GM18502 (cell line): ENCODE results near the gene RASSF7.
A peak's percentile ranks its signal among the peaks of the same experiment; 100 is the strongest.
"Not testable (repeated sequence)": the region's sequence is repeated elsewhere in the genome, so short reads cannot be mapped to it uniquely, and the experiment has no call there.

ENCODE experiments used
- ATAC-seq: cut with Tn5 transposase; IDR thresholded peaks from one replicate; pipeline ENCODE4 v1.9.1; 2021; ENCODE audit warnings: mild to moderate bottlenecking; ENCODE audit not compliant: unreplicated experiment, poor library complexity

Gene RASSF7

DNA sequence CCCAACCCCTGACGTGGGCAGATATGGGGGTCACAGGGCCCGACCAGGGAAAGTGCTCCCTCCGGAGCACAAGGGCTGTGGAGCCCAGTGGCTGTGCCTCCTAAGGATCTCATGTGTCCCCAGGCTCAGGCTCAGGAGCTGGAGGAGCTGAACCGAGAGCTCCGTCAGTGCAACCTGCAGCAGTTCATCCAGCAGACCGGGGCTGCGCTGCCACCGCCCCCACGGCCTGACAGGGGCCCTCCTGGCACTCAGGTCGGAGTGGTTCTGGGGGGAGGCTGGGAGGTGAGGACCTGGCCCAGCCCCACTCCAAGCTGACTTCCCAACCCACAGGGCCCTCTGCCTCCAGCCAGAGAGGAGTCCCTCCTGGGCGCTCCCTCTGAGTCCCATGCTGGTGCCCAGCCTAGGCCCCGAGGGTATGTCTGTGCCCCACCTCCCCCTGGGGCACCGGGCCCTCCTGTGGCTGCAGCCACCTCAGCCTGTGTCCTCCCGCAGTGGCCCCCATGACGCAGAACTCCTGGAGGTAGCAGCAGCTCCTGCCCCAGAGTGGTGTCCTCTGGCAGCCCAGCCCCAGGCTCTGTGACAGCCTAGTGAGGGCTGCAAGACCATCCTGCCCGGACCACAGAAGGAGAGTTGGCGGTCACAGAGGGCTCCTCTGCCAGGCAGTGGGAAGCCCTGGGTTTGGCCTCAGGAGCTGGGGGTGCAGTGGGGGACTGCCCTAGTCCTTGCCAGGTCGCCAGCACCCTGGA lies 2.5 kb downstream of the RASSF7 start:
- no peak for ATAC-seq

- no peak for ATAC-seq
These were observed 3.2 kb downstream of the RASSF7 start for GRCh38 chr11:563812-564578.

- no peak for ATAC-seq
These were observed 5.2 kb downstream of the RASSF7 start for GRCh38 chr11:565921-566509.

DNA sequence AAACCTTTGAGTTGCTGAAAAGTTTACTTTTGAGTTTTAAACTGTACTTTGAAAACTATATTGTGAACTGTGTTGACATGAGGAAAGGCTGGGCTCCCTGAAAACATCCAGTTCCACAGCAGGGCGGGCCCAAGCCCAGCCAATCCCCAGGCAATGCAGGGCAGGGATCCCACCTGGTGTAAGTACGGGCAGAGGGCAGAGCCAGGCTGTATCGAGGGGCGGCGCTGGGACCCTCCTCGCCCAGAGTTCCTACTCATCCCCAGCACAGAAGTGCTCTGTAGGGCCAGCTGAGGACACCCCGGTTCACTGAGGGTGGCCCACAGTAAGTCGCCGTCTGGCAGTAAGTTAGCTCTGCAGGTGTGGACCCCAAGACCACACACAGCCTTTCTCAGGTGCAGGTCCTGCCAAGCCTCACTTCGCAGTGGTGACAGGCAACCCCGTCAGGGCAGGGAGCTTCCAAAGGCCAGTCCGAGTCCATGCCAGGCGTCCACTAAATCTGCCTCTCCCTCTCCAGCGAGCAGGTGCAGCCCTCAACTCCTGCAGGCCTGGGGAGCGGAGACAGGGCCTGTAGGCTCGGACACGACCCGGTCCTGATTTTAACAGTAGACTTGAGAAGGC lies 6.3 kb downstream of the RASSF7 start:
- ATAC-seq, result no peak

DNA sequence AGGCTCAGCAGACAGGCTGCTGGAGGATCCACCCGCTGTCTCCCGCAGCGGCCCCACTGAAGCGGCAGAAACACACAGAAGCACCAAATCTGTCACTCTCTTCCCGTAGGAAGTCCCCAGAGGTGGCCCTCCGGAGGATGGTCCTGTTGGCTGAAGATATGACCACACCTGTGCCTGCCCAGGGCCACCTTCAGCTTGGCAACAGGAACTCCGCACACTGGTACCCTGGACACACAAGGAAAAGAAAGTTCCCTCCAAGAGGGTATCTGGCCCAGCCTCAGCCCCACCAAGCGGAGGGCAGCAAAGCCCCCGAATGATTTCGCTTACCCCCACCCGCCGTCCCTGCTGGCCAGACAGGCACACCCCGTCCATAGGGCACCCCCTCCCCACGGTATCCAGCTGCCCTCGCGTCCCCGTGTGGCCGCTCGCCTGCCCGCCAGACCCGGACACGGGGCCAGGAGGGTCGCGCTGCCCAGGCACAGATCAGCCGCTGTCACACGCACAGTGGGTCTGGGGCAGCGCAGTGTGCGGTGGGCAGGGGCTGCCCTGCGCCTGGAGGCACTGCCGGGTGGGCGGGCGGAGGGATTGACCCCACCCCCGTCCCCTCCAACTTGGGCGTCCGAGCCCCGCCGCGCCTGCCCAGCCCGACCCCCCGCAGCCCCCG lies 7.0 kb downstream of the RASSF7 start:
- peak; percentile 13 for ATAC-seq

- ATAC-seq, result peak; percentile 87
These were observed 7.8 kb downstream of the RASSF7 start for GRCh38 chr11:568306-569157.

DNA sequence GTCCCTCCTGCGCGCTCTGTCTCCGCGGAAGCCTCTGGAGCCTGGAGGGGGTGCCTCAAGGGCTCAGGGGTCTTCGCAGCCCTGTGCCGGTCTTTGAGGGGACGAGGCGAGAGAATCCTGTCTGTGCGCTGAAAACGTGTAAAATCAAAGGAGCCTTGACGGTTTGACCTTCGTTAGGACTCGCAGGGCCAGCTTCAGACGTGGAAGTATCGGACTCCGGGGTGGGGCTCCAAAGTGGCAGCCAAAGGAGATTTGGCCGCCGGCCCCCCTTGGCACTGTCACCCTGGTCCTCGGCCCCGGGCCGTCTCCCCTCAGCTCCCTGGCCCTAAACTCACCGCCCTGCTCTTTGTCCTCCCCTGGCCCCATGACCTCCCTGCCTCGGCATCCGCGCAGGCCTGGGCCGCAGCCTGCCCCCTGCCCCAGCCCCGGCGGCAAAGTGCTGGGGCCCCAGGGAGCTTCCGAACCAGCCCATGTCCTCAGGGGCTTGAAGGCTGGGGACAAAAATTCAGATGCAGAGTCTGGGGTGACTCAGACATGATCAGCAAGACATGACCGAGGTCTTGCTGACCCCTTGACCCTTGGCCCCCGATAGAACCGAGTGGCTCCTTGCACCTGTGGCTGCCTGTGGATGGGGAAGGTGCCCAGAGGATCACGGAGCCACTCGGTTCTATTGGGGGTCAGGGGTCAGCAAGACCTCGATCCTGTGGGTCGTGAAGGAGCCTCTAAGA lies 8.6 kb downstream of the RASSF7 start:
- peak; percentile 4 for ATAC-seq

- no peak for ATAC-seq
These were observed 11.0 kb downstream of the RASSF7 start for GRCh38 chr11:571802-572185.

DNA sequence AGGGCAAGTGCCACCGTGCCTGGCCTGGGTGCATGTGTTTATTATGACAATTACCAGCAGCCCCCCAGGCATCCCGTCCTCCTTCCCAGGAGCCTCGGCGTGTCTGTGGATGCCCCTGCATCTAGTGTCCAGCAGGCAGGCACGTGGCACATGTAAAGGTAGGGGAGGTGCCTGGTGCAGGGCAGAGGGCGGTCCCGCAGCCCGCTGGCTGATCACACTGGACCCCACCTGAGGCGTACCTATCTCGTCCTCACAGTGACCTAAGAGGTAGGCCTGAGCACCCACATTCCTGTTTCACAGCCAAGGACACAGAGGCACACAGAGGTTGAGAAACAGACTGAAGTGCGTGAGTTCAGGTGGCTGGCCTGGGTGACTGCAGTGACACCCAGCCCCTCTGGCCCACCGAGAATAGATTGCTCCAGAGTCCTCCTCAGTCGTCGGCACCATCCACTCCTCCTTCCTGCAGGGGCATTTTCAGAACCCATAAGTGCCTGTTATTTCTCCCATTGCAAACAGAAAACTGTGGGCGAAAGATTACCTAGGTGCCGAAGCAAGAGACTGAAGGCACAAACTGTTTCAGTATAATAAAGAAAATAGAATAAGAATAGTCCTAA lies 12.5 kb downstream of the RASSF7 start:
- ATAC-seq, result no peak

DNA sequence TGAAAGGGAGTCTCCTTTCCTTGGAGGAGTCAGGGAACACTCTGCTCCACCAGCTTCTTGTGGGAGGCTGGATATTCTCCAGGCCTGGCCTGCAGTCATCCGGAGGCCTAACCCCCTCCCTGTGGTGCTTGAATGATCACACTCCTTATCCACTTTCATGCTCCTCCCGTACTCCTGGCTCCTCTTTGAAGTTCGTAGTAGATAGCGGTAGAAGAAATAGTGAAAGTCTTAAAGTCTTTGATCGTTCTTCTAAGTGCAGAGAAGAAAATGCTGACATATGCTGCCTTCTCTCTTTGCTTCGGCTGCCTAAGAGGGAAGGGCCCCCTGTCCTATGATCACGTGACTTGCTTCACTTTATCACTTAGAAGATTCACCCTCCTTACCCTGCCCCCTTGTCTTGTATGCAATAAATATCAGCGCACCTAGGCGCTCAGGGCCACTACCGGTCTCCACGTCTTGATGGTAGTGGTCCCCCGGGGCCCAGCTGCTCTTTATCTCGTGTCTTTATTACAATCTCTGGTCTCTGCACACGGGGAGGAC lies 13.3 kb downstream of the RASSF7 start:
- not testable (repeated sequence) for ATAC-seq

DNA sequence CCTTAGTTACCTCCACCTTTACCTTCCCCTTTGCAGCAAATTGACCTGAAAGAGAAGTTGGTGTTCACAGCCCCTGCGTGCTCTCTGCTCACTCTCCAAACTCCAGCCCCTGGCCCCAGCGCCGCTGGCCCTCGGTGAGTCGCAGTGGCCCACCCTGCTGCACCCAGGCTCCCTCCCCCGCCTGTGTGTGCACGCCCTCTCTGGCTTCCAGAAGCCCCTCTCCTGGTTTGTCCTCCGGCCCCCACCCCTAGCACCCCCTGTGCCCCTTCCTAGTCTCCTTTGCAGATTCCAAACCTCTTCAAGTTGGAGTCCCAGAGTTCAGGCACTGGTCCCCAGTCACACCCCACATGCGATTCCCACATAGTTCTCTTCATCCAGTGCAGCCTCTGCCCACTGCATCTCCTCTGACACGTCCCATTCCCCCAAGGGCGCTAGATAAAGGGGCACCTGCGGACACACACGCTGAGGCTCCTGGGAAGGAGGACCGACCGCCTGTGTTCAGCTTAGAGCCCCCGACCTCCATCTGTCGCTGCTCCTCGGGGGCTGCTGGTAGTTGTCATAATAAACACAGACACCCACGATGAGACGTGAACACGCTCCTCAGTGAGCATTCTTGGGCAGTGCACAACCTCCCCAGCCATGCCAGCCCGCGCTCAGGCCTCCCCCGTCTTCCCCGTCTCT lies 14.0 kb downstream of the RASSF7 start:
- no peak for ATAC-seq

DNA sequence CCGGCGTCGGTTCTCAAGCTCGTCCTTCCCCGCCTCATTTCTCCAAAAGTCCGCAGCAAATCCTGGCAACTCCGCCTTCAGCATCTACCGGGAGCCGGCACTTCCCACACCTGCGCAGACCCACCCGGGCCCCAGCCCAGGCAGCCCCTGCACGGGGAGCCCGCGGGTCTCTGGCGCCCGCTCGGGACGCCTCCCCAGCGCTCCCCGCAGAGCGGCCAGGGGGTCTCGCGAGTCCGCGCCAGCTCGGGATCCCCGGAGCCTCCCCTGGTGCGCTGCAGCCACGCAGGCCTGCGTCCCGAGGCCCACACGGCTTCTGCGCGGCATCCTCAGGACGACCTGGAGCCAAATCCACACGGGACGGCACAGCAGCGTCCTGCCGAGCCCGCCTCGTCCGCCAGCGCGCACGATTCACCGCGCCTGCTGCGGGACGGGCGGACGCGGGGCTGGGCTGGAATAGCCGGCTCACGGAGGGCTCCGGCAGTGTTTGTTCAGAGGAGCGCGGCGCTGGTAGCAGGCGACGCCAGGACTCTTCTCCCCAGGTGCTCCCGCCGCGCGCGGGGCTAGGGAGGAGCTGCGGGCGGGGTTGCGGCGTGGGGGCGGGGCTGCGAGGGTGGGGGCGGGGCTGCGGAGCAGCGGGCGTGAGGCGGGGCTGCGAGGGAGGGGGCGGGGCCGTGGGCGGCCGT lies 14.7 kb downstream of the RASSF7 start:
- peak; percentile 37 for ATAC-seq

GRCh38 chr11:575996-576768 lies 15.4 kb downstream of the RASSF7 start, which contains the start of gene PHRF1:
Gene PHRF1 (plus strand): TSS chr11:576470. CDS start chr11:581513, 5,043 bp downstream.
- peak; percentile 84 for ATAC-seq

DNA sequence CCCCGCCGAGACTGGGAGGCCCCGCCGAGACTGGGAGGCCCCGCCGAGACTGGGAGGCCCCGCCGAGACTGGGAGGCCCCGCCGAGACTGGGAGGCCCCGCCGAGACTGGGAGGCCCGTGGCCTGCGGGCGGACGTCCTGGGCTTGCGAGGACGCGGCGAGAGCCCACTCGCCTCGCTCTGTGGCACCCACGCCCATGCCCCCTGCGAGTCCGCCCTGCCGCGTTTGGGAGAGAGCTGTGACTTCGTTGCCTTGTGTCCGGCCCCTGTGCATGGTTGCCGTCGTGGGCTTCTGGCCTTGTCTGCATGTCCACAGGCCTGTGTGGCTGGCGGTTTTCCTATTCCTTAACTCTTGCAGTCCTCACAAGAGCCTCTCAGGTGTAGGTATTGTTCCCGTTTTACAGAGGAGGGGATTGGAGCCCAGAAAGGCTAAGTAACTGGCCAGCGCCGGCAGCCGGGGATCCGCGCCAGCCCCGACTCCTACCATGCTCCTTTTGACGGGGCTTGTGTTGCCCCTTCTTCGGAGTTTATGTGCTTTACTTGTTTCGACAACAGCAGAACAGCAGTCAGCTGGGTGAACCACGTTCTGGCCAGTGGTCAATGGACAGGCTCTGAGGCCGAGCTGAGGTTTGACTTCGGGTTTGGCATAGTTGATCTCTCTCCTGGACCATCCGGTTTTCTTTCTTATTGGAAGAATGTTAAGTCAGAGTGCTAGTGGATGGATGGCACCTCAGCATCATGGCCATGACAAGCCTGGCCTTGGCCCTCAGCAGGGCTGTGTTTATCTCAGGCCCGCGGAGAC lies 16.2 kb downstream of the RASSF7 start:
- no peak for ATAC-seq

DNA sequence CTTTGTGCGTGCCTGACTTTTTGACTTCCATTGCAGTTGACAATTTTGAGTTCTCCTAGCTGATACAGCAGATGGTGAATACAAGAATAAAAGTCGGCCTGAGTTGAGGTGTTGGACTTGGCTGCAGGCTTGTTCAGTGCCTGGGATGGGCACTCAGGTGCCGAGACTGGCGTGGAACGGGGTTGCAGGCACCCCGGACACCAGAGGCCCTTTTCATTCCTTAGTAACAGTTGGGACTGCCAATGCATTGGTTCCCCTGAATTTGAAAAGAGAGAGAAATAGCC lies 16.8 kb downstream of the RASSF7 start:
- ATAC-seq, result no peak
